ENCODE data around the gene SMYD3. TPM values are rescaled to one million over a fixed set of nuclear protein-coding genes. Genes with fewer than 3 reads are reported as not detected.

SMYD3 gene
- total and polyA plus RNA-seq, 2 donors (not counting 1 experiment from before 2014, with no cell fraction given) = 9.7 to 37.2 TPM

- H3K36me3 ChIP-seq (replicated peaks in 1 of 2; ENCODE audit: control extremely low read depth in 1 of 2, control insufficient read depth in 1 of 2, extremely low read depth in 1 of 2, insufficient read depth in 2 of 2, low read length in 1 of 2) = no peaks in the 10 kb centered on the region
- DNase-seq = no peak
- intact Hi-C loops (cut with micrococcal nuclease) = no loop called here
- no peaks in the 10 kb centered on the region for H3K27me3 Mint-ChIP-seq
- CTCF ChIA-PET = no interaction called here
- H3K4me3 ChIP-seq (ENCODE audit: control extremely low read depth in 1 of 5, extremely low read depth in 1 of 5, insufficient read depth in 1 of 5, low read depth in 2 of 5, low read length in 4 of 5) = no peak overlapping the region
- ATAC-seq (ENCODE audit: low read depth) = no peak
- peaks cover 14% of the 10 kb centered on the region for H3K4me1 Mint-ChIP-seq
- POLR2A ChIA-PET = no interaction called here
- no CpG with 5 or more reads among the region's 2 CpGs for WGBS (ENCODE audit: insufficient coverage)
- H3K79me2 ChIP-seq (ENCODE audit: control insufficient read depth, insufficient read depth, low read length) = no peaks in the 10 kb centered on the region
- H3K9me3 Mint-ChIP-seq (ENCODE audit: insufficient read depth) = no peaks in the 10 kb centered on the region
- H3K27ac ChIP-seq (ENCODE audit: low read length in 2 of 2) = no peak overlapping the region
- H3K27ac Mint-ChIP-seq = no peak overlapping the region
- no peaks in the 10 kb centered on the region for H3K27me3 ChIP-seq (replicated peaks in 1 of 4; ENCODE audit: control extremely low read depth in 1 of 4, control insufficient read depth in 3 of 4, insufficient read depth in 4 of 4, low read length in 3 of 4)
- H4K20me1 ChIP-seq (ENCODE audit: control insufficient read depth, insufficient read depth, low read length, poor library complexity, severe bottlenecking) = no peaks in the 10 kb centered on the region
- H3K9ac ChIP-seq (ENCODE audit: low read length) = no peak overlapping the region
- H3K9me3 ChIP-seq (ENCODE audit: control extremely low read depth in 1 of 3, control insufficient read depth in 2 of 3, insufficient read depth in 1 of 3, low read length in 2 of 3) = no peaks in the 10 kb centered on the region
- H3K4me2 ChIP-seq (replicated peaks; ENCODE audit: low read depth, low read length, poor library complexity, severe bottlenecking) = no peak overlapping the region
- H2AFZ ChIP-seq (ENCODE audit: insufficient read depth, low read depth, low read length, poor library complexity, severe bottlenecking) = no peak overlapping the region
- no peak for TF ChIP-seq CTCF (IDR thresholded peaks at IDR 0.05)
- no peak for TF ChIP-seq EZH2 (IDR thresholded peaks at IDR 0.05; ENCODE audit: borderline replicate concordance, insufficient read depth, low read depth, low read length, poor library complexity, severe bottlenecking)
- H3K4me1 ChIP-seq (ENCODE audit: control insufficient read depth in 2 of 2, insufficient read depth in 2 of 2, low read length in 2 of 2) = peaks cover 0 to 9% of the 10 kb centered on the region in 2 donors
- H3K4me3 Mint-ChIP-seq = no peak overlapping the region
Observed at GRCh38 chr1:245901037-245901436, 606.0 kb downstream of the SMYD3 start.

- Mint-ChIP-seq H3K4me3 (no peak overlapping the region), H3K4me1 (peaks cover 14% of the 10 kb centered on the region), H3K27me3 (no peaks in the 10 kb centered on the region), H3K9me3 (ENCODE audit: insufficient read depth) (peaks cover 3% of the 10 kb centered on the region), H3K27ac (no peak overlapping the region)
- H3K4me3 ChIP-seq (ENCODE audit: control extremely low read depth in 1 of 5, extremely low read depth in 1 of 5, insufficient read depth in 1 of 5, low read depth in 2 of 5, low read length in 4 of 5) = no peak overlapping the region
- H3K9ac ChIP-seq (ENCODE audit: low read length) = no peak overlapping the region
- CTCF ChIA-PET = interaction anchor here (2.4 kb wide), 1 partner anchor 10 kb away, joined by 10 read pairs; no protein-coding TSS in a partner anchor
- 100% methylated on average over 2 of the region's 2 CpGs for WGBS (ENCODE audit: insufficient coverage)
- no peak overlapping the region for H3K27ac ChIP-seq (ENCODE audit: low read length in 2 of 2)
- H3K79me2 ChIP-seq (ENCODE audit: control insufficient read depth, insufficient read depth, low read length) = no peaks in the 10 kb centered on the region
- intact Hi-C loops (cut with micrococcal nuclease) = no loop called here
- peaks cover 0 to 9% of the 10 kb centered on the region in 2 donors for H3K4me1 ChIP-seq (ENCODE audit: control insufficient read depth in 2 of 2, insufficient read depth in 2 of 2, low read length in 2 of 2)
- H4K20me1 ChIP-seq (ENCODE audit: control insufficient read depth, insufficient read depth, low read length, poor library complexity, severe bottlenecking) = no peaks in the 10 kb centered on the region
- ATAC-seq (ENCODE audit: low read depth) (no peak), DNase-seq (no peak)
- no peaks in the 10 kb centered on the region for H3K27me3 ChIP-seq (replicated peaks in 1 of 4; ENCODE audit: control extremely low read depth in 1 of 4, control insufficient read depth in 3 of 4, insufficient read depth in 4 of 4, low read length in 3 of 4)
- no peaks in the 10 kb centered on the region for H3K36me3 ChIP-seq (replicated peaks in 1 of 2; ENCODE audit: control extremely low read depth in 1 of 2, control insufficient read depth in 1 of 2, extremely low read depth in 1 of 2, insufficient read depth in 2 of 2, low read length in 1 of 2)
- TF ChIP-seq EZH2 (IDR thresholded peaks at IDR 0.05; ENCODE audit: borderline replicate concordance, insufficient read depth, low read depth, low read length, poor library complexity, severe bottlenecking) = no peak
- TF ChIP-seq CTCF (IDR thresholded peaks at IDR 0.05) = no peak
- no peak overlapping the region for H3K4me2 ChIP-seq (replicated peaks; ENCODE audit: low read depth, low read length, poor library complexity, severe bottlenecking)
- peaks cover 0 to 3% (median 0%) of the 10 kb centered on the region in 3 donors for H3K9me3 ChIP-seq (ENCODE audit: control extremely low read depth in 1 of 3, control insufficient read depth in 2 of 3, insufficient read depth in 1 of 3, low read length in 2 of 3)
- POLR2A ChIA-PET = no interaction called here
- no peak overlapping the region for H2AFZ ChIP-seq (ENCODE audit: insufficient read depth, low read depth, low read length, poor library complexity, severe bottlenecking)
Observed at GRCh38 chr1:245898581-245898980, 608.5 kb downstream of the SMYD3 start.
